Measurements from ENCODE around the gene CNTROB. TPM values are rescaled to one million over a fixed set of nuclear protein-coding genes. Genes with fewer than 3 reads are reported as not detected.

CNTROB gene
- total and polyA plus RNA-seq, 2 of the 4 experiments (the other 2 are of a cell fraction) = 12.7 to 26.4 TPM

DNA sequence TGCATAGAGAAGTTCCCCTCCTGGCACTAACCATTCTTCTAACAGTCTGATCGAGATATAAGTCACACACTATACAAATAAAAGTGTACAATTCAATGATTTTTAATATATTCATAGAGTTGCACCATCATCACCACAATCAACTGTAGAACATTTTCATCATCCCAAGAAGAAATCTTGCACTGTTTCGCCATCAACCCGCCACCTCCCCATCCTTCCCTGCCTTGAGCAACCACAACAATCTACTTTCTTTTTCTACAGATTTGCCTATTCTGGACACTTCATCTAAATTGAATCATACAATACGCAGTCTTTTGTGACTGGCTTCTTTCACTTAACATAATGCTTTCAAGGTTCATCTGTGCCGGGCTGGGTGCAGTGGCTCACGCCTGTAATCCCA, 37.4 kb downstream of the CNTROB start:
- Histone ChIP-seq H3K9me1 (ENCODE audit: insufficient read depth, low read length) (no peaks in the 10 kb centered on the region), H3K56ac (ENCODE audit: extremely low read depth, insufficient read depth, low read length) (no peak overlapping the region), H3K18ac (ENCODE audit: low read depth, low read length) (no peak overlapping the region), H4K20me1 (ENCODE audit: insufficient read depth, low read length) (no peaks in the 10 kb centered on the region), H2AFZ (replicated peaks; ENCODE audit: low read length, poor library complexity) (no peak overlapping the region), H3K4me3 (ENCODE audit: insufficient read depth, low read depth, low read length) (no peak overlapping the region), H4K91ac (ENCODE audit: insufficient read depth, low read depth, low read length) (no peak overlapping the region), H3K14ac (replicated peaks; ENCODE audit: low read depth, low read length) (no peak overlapping the region), H3K9me3 (ENCODE audit: control insufficient read depth, insufficient read depth, low read length) (no peaks in the 10 kb centered on the region), H3K27ac (ENCODE audit: insufficient read depth, low read length) (no peak overlapping the region), H2BK15ac (ENCODE audit: low read depth, low read length) (no peak overlapping the region), H2AK5ac (ENCODE audit: low read depth, low read length) (no peak overlapping the region), H3K27me3 (ENCODE audit: control insufficient read depth, insufficient read depth, low read length) (peaks cover 13% of the 10 kb centered on the region), H3K79me1 (ENCODE audit: low read depth in 1 of 2, low read length in 2 of 2) (no peaks in the 10 kb centered on the region), H2BK20ac (ENCODE audit: low read depth, low read length) (no peak overlapping the region), H3K9ac (ENCODE audit: low read depth, low read length) (no peak overlapping the region), H3K36me3 (ENCODE audit: control insufficient read depth, insufficient read depth, low read length) (no peaks in the 10 kb centered on the region), H2AK9ac (replicated peaks; ENCODE audit: low read depth, low read length, poor library complexity) (no peak overlapping the region), H4K8ac (ENCODE audit: low read depth in 2 of 2, low read length in 2 of 2) (no peak overlapping the region), H3K23ac (ENCODE audit: low read depth, low read length) (no peak overlapping the region), H2BK5ac (ENCODE audit: low read depth, low read length, poor library complexity, severe bottlenecking) (no peak overlapping the region), H4K5ac (ENCODE audit: low read depth, low read length) (no peak overlapping the region), H2BK120ac (ENCODE audit: low read depth, low read length) (no peak overlapping the region), H3K4me1 (ENCODE audit: control insufficient read depth, insufficient read depth, low read length) (no peaks in the 10 kb centered on the region), H3K4ac (ENCODE audit: low read depth, low read length) (no peak overlapping the region), H3K4me2 (ENCODE audit: low read depth, low read length) (no peak overlapping the region)
- ChIA-PET POLR2A (ENCODE audit: unreplicated experiment) (no interaction called here), CTCF (interaction anchor here (1.0 kb wide), 1 partner anchor 14 kb away, joined by 3 read pairs; no protein-coding TSS in a partner anchor)
- no peak for TF ChIP-seq BHLHE40 (IDR thresholded peaks at IDR 0.05; ENCODE audit: low read depth, low read length)
- no peak for ATAC-seq (ENCODE audit: low read depth)
- intact Hi-C loops (cut with micrococcal nuclease) (no loop called here), in situ Hi-C loops (cut with MboI; ENCODE audit: low sequenced_read_pairs) (no loop called here), dilution Hi-C loops (cut with HindIII; ENCODE audit: low sequenced_read_pairs, unreplicated experiment) (no loop called here)
- no peak for DNase-seq
- 92% methylated on average over 3 of the region's 6 CpGs; no CpG with 5 or more reads in 1 of the 2 experiments for WGBS, 2 experiments (ENCODE audit: extremely low coverage in 2 of 2, insufficient read length in 1 of 2)
- no TSS peak for BruUV-seq (replicated peaks)
